GM18907 (cell line): ENCODE data around the gene PRH1.

Experiments used
- ATAC-seq: cut with Tn5 transposase; IDR thresholded peaks from one replicate; pipeline ENCODE4 v1.9.1; 2021; ENCODE audit warnings: mild to moderate bottlenecking, moderate library complexity; ENCODE audit not compliant: unreplicated experiment

Gene PRH1

GRCh38 chr12:10884086-10884725, at the start of gene PRH1:
Gene PRH1 (minus strand): TSS chr12:10884255. CDS start chr12:10884217, 38 bp downstream.
- ATAC-seq, result no peak

GRCh38 chr12:10928746-10929286, 44.8 kb upstream of the PRH1 start, which contains the start of gene PRH2:
Gene PRH2 (plus strand): TSS chr12:10929236. CDS start chr12:10929274, 38 bp downstream.
- ATAC-seq, result no peak

- no peak for ATAC-seq
Observed at GRCh38 chr12:10926269-10926668, 42.2 kb upstream of the PRH1 start.

- no peak for ATAC-seq
Observed at GRCh38 chr12:10919809-10920208, 35.8 kb upstream of the PRH1 start.

- no peak for ATAC-seq
Observed at GRCh38 chr12:10910380-10910779, 26.3 kb upstream of the PRH1 start.

- no peak for ATAC-seq
Observed at GRCh38 chr12:10909462-10909861, 25.4 kb upstream of the PRH1 start, which contains the start of gene TAS2R13. Gene TAS2R13 (minus strand): TSS chr12:10909562. CDS start chr12:10909298, 264 bp downstream.

GRCh38 chr12:10904686-10905085, 20.6 kb upstream of the PRH1 start:
- ATAC-seq, result no peak

GRCh38 chr12:10901427-10901826, 17.4 kb upstream of the PRH1 start:
- no peak for ATAC-seq

- no peak for ATAC-seq
Observed at GRCh38 chr12:10900972-10901371, 16.9 kb upstream of the PRH1 start.

GRCh38 chr12:10900530-10900929, 16.5 kb upstream of the PRH1 start:
- no peak for ATAC-seq

GRCh38 chr12:10896854-10897253, 12.8 kb upstream of the PRH1 start:
- ATAC-seq, result no peak

- ATAC-seq, result no peak
Observed at GRCh38 chr12:10891937-10892336, 7.9 kb upstream of the PRH1 start.

- no peak for ATAC-seq
Observed at GRCh38 chr12:10889226-10889625, 5.2 kb upstream of the PRH1 start.

- no peak for ATAC-seq
Observed at GRCh38 chr12:10873378-10873777, 10.7 kb downstream of the PRH1 start.

GRCh38 chr12:10867381-10867780, 16.7 kb downstream of the PRH1 start:
- no peak for ATAC-seq

GRCh38 chr12:10863512-10864218, 20.4 kb downstream of the PRH1 start:
- ATAC-seq, result no peak

- no peak for ATAC-seq
Observed at GRCh38 chr12:10861366-10861765, 22.7 kb downstream of the PRH1 start.

GRCh38 chr12:10855807-10856206, 28.2 kb downstream of the PRH1 start:
- no peak for ATAC-seq

GRCh38 chr12:10853776-10854175, 30.3 kb downstream of the PRH1 start:
- no peak for ATAC-seq

- no peak for ATAC-seq
Observed at GRCh38 chr12:10851243-10851858, 32.7 kb downstream of the PRH1 start.

GRCh38 chr12:10849425-10849878, 34.6 kb downstream of the PRH1 start, which contains the start of gene PRR4:
Gene PRR4 (minus strand): TSS chr12:10849475. CDS start chr12:10849437, 38 bp downstream.
- no peak for ATAC-seq
